ENCODE measurements around the gene POLR3A.

POLR3A gene

GRCh38 chr10:77977016-77977415 is 52.3 kb downstream of the POLR3A start:
- in situ Hi-C loops (cut with HindIII; ENCODE audit: low sequenced_read_pairs) = no loop called here
- no peak overlapping the region for H3K4me3 ChIP-seq (ENCODE audit: low read depth, low read length)
- no peak for DNase-seq (ENCODE audit: low read depth)
- no peak for TF ChIP-seq CTCF (IDR thresholded peaks at IDR 0.05; ENCODE audit: low read depth, low read length, missing control alignments)

- in situ Hi-C loops (cut with HindIII; ENCODE audit: low sequenced_read_pairs) = no loop called here
Observed at GRCh38 chr10:77975086-77975666, 54.1 kb downstream of the POLR3A start.

GRCh38 chr10:77974396-77975074 is 54.8 kb downstream of the POLR3A start:
- H3K4me3 ChIP-seq (ENCODE audit: low read depth, low read length) = no peak overlapping the region
- TF ChIP-seq CTCF (IDR thresholded peaks at IDR 0.05; ENCODE audit: low read depth, low read length, missing control alignments) = peak; percentile 63
- peak; percentile 41 for DNase-seq (ENCODE audit: low read depth)
- in situ Hi-C loops (cut with HindIII; ENCODE audit: low sequenced_read_pairs) = no loop called here

More at GRCh38 chr10:77975086-77975666, 54.1 kb downstream of the POLR3A start:
- TF ChIP-seq CTCF (IDR thresholded peaks at IDR 0.05; ENCODE audit: low read depth, low read length, missing control alignments) = no peak
- DNase-seq (ENCODE audit: low read depth) = no peak
- no peak overlapping the region for H3K4me3 ChIP-seq (ENCODE audit: low read depth, low read length)

- in situ Hi-C loops (cut with HindIII; ENCODE audit: low sequenced_read_pairs) = no loop called here
- DNase-seq (ENCODE audit: low read depth) = no peak
- TF ChIP-seq CTCF (IDR thresholded peaks at IDR 0.05; ENCODE audit: low read depth, low read length, missing control alignments) = no peak
- H3K4me3 ChIP-seq (ENCODE audit: low read depth, low read length) = no peak overlapping the region
Observed at GRCh38 chr10:77973276-77973675, 56.0 kb downstream of the POLR3A start.

GRCh38 chr10:77972148-77972547 is 57.2 kb downstream of the POLR3A start:
- in situ Hi-C loops (cut with HindIII; ENCODE audit: low sequenced_read_pairs) = no loop called here
- TF ChIP-seq CTCF (IDR thresholded peaks at IDR 0.05; ENCODE audit: low read depth, low read length, missing control alignments) = no peak

GRCh38 chr10:77971804-77972144 is 57.5 kb downstream of the POLR3A start:
- no peak overlapping the region for H3K4me3 ChIP-seq (ENCODE audit: low read depth, low read length)
- no peak for DNase-seq (ENCODE audit: low read depth)
- TF ChIP-seq CTCF (IDR thresholded peaks at IDR 0.05; ENCODE audit: low read depth, low read length, missing control alignments) = no peak
- in situ Hi-C loops (cut with HindIII; ENCODE audit: low sequenced_read_pairs) = no loop called here

More at GRCh38 chr10:77972148-77972547, 57.2 kb downstream of the POLR3A start:
- no peak overlapping the region for H3K4me3 ChIP-seq (ENCODE audit: low read depth, low read length)
- DNase-seq (ENCODE audit: low read depth) = no peak

Data from astrocyte of the cerebellum (primary cell).